ENCODE data around the gene SLC26A9.

DNA sequence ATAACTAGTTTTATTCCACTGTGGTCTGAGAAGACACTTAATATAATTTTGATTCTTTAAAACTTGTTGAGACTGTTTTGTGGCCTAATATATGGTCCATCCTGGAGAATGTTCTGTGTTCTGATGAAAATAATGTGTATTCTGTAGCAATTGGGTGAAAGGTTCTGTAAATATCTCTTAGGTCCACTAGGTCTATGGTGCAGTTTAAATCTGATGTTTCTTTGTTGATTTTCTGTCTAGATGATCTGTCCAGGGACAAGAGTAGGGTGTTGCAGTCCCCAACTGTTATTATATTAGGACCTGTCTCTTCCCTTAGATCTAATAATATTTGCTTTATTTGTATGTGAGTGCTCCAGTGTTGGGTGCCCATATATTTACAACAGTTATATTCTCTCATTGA is 59.5 kb downstream of the SLC26A9 start:
- TF ChIP-seq FOS (IDR thresholded peaks at IDR 0.05; ENCODE audit: borderline replicate concordance, extremely low read depth, insufficient read length) = no peak
- TF ChIP-seq SUZ12 (IDR thresholded peaks at IDR 0.05; ENCODE audit: unreplicated experiment) = no peak
- TF ChIP-seq, protein P1, sequence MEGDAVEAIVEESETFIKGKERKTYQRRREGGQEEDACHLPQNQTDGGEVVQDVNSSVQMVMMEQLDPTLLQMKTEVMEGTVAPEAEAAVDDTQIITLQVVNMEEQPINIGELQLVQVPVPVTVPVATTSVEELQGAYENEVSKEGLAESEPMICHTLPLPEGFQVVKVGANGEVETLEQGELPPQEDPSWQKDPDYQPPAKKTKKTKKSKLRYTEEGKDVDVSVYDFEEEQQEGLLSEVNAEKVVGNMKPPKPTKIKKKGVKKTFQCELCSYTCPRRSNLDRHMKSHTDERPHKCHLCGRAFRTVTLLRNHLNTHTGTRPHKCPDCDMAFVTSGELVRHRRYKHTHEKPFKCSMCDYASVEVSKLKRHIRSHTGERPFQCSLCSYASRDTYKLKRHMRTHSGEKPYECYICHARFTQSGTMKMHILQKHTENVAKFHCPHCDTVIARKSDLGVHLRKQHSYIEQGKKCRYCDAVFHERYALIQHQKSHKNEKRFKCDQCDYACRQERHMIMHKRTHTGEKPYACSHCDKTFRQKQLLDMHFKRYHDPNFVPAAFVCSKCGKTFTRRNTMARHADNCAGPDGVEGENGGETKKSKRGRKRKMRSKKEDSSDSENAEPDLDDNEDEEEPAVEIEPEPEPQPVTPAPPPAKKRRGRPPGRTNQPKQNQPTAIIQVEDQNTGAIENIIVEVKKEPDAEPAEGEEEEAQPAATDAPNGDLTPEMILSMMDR (IDR thresholded peaks at IDR 0.05 in 2 of 3, conservative IDR thresholded peaks at IDR 0.05 in 1 of 3; ENCODE audit: control insufficient read depth in 2 of 3, extremely low read depth in 1 of 3, insufficient read depth in 1 of 3, low read depth in 3 of 3, low read length in 3 of 3) = no peak
- no peak for TF ChIP-seq TBL1XR1 (IDR thresholded peaks at IDR 0.05; ENCODE audit: low read depth, low read length)
- no peak for TF ChIP-seq POLR2AphosphoS5 (IDR thresholded peaks at IDR 0.05; ENCODE audit: low read length)
- no peak for TF ChIP-seq SIX5 (IDR thresholded peaks at IDR 0.05; ENCODE audit: low read depth, low read length, severe bottlenecking)
- no peak for TF ChIP-seq MYC (IDR thresholded peaks at IDR 0.05; ENCODE audit: insufficient read depth, insufficient read length, insufficient replicate concordance, low read length, severe bottlenecking)
- TF ChIP-seq, protein P2, sequence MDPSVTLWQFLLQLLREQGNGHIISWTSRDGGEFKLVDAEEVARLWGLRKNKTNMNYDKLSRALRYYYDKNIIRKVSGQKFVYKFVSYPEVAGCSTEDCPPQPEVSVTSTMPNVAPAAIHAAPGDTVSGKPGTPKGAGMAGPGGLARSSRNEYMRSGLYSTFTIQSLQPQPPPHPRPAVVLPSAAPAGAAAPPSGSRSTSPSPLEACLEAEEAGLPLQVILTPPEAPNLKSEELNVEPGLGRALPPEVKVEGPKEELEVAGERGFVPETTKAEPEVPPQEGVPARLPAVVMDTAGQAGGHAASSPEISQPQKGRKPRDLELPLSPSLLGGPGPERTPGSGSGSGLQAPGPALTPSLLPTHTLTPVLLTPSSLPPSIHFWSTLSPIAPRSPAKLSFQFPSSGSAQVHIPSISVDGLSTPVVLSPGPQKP (IDR thresholded peaks at IDR 0.05; ENCODE audit: low read depth, low read length) = no peak
